GM12878 (cell line): ENCODE measurements around the gene LMOD1. TPM values are rescaled to one million over a fixed set of nuclear protein-coding genes. Genes with fewer than 3 reads are reported as not detected.

Experiments
- CBX5 ChIP-seq: sonication (generic); IDR thresholded peaks from 2 replicates; pipeline ENCODE4 v1.6.1; 2016; ENCODE audit warnings: low read depth, moderate library complexity, mild to moderate bottlenecking, inconsistent platforms
- DPF2 ChIP-seq: fragments of 450-650 bp; IDR thresholded peaks from 2 replicates; pipeline ENCODE4 v1.6.1; 2017; ENCODE audit warnings: mild to moderate bottlenecking
- EED ChIP-seq: sonication (generic); IDR thresholded peaks from 2 replicates; pipeline ENCODE4 v1.6.1; 2016; ENCODE audit warnings: antibody characterized with exemption, low read depth
- ETV6 ChIP-seq, 2 experiments: fragments of 450-650 bp in 1 of 2; IDR thresholded peaks in 1 of 2; conservative IDR thresholded peaks in 1 of 2; 2 replicates each; pipeline ENCODE4 v1.6.1; 2014; ENCODE audit warnings: antibody characterized with exemption in 1 of 2, borderline replicate concordance in 1 of 2, low read depth in 1 of 2, mild to moderate bottlenecking in 1 of 2, moderate library complexity in 1 of 2
- IKZF1 ChIP-seq: fragments of 450-650 bp; conservative IDR thresholded peaks from 2 replicates; pipeline ENCODE4 v1.6.1; 2017; ENCODE audit warnings: antibody characterized with exemption, mild to moderate bottlenecking
- NFXL1 ChIP-seq: fragments of 450-650 bp; IDR thresholded peaks from 2 replicates; pipeline ENCODE4 v1.6.1; 2017; ENCODE audit warnings: antibody characterized with exemption, mild to moderate bottlenecking, borderline replicate concordance
- SMARCA5 ChIP-seq: fragments of 450-650 bp; IDR thresholded peaks from 2 replicates; pipeline ENCODE4 v1.6.1; 2017; ENCODE audit warnings: mild to moderate bottlenecking
- ZNF207 ChIP-seq: fragments of 450-650 bp; IDR thresholded peaks from 2 replicates; pipeline ENCODE4 v1.6.1; 2014; ENCODE audit warnings: antibody characterized with exemption, mild to moderate bottlenecking, borderline replicate concordance
- ZNF217 ChIP-seq: fragments of 450-650 bp; IDR thresholded peaks from 2 replicates; pipeline ENCODE4 v1.6.1; 2017; ENCODE audit warnings: antibody characterized with exemption, mild to moderate bottlenecking
- polyA plus RNA-seq, 11 experiments: library from polyadenylated mRNA; depleted of rRNA in 4 of 11; unstranded in 6 of 11; stranded (reverse) in 5 of 11; fragments of >200 nt; fragmentation: Nextera tagmentation in 4 of 11; fragmentation: Illumina TruSeq in 1 of 11; extraction: Ambion mirVana in 4 of 11; extraction: Trizol in 1 of 11; gene quantifications; 1 replicate in 1 of 11; 2 replicates in 10 of 11; pipeline versions ENCODE4 v1.2.1 to v1.2.3, GENCODE V29; 2011 to 2016; ENCODE audit warnings: inconsistent platforms in 2 of 11, missing spikeins in 2 of 11, low read depth in 1 of 11
- total RNA-seq, 4 experiments: library from RNA; depleted of rRNA in 3 of 4; stranded (reverse); fragments of >200 nt in 3 of 4; fragmentation: Illumina TruSeq in 1 of 4; extraction: Trizol in 1 of 4; gene quantifications; 2 replicates each; pipeline versions ENCODE4 v1.2.1 to v1.2.3, GENCODE V29; 2013 to 2021
- TF ChIP-seq, protein P1 (sequence below): IDR thresholded peaks from 2 replicates; pipeline ENCODE4 v1.6.1; 2012; ENCODE audit warnings: mild to moderate bottlenecking, low read depth, low read length
- TF ChIP-seq, protein P2 (sequence below): fragments of 450-650 bp; IDR thresholded peaks from 2 replicates; pipeline ENCODE4 v1.6.1; 2017; ENCODE audit warnings: mild to moderate bottlenecking, moderate library complexity
- TF ChIP-seq, protein P3 (sequence below): fragments of 450-650 bp; IDR thresholded peaks from 2 replicates; pipeline ENCODE4 v1.6.1; 2017; ENCODE audit warnings: mild to moderate bottlenecking, moderate library complexity
- TF ChIP-seq, protein P4 (sequence below): IDR thresholded peaks from 2 replicates; pipeline ENCODE4 v1.6.1; 2012; ENCODE audit warnings: low read depth, low read length, improper control_type of control experiment
- TF ChIP-seq, protein P5 (sequence below): fragments of 450-650 bp; IDR thresholded peaks from 2 replicates; pipeline ENCODE4 v1.6.1; 2017; ENCODE audit warnings: mild to moderate bottlenecking, low read depth, inconsistent platforms; ENCODE audit not compliant: poor library complexity, severe bottlenecking

The LMOD1 gene
- total and polyA plus RNA-seq, 10 of the 15 experiments (the other 5 are each of a cell fraction or from before 2014, with no cell fraction given), result 0.15 TPM; not detected in 9

DNA sequence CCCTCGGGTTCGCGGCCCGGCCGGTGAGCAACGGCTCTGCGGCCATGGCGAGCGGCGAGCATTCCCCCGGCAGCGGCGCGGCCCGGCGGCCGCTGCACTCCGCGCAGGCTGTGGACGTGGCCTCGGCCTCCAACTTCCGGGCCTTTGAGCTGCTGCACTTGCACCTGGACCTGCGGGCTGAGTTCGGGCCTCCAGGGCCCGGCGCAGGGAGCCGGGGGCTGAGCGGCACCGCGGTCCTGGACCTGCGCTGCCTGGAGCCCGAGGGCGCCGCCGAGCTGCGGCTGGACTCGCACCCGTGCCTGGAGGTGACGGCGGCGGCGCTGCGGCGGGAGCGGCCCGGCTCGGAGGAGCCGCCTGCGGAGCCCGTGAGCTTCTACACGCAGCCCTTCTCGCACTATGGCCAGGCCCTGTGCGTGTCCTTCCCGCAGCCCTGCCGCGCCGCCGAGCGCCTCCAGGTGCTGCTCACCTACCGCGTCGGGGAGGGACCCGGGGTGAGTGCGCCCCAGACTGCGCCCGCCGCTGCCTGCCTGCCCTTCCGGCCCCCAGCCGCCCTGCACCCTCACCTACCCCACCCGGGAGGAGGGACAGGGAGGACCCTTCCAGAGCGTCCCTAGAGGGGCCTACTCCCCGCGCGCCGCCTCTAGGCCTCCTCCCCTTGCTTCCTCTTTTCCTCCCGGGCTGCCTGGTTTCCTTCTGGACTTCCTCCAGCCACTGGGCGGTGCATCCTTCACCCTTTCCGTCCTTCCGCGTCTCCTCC is 36.5 kb upstream of the LMOD1 start, which contains the start of gene RNPEP (continued):
- TF ChIP-seq, protein P1, sequence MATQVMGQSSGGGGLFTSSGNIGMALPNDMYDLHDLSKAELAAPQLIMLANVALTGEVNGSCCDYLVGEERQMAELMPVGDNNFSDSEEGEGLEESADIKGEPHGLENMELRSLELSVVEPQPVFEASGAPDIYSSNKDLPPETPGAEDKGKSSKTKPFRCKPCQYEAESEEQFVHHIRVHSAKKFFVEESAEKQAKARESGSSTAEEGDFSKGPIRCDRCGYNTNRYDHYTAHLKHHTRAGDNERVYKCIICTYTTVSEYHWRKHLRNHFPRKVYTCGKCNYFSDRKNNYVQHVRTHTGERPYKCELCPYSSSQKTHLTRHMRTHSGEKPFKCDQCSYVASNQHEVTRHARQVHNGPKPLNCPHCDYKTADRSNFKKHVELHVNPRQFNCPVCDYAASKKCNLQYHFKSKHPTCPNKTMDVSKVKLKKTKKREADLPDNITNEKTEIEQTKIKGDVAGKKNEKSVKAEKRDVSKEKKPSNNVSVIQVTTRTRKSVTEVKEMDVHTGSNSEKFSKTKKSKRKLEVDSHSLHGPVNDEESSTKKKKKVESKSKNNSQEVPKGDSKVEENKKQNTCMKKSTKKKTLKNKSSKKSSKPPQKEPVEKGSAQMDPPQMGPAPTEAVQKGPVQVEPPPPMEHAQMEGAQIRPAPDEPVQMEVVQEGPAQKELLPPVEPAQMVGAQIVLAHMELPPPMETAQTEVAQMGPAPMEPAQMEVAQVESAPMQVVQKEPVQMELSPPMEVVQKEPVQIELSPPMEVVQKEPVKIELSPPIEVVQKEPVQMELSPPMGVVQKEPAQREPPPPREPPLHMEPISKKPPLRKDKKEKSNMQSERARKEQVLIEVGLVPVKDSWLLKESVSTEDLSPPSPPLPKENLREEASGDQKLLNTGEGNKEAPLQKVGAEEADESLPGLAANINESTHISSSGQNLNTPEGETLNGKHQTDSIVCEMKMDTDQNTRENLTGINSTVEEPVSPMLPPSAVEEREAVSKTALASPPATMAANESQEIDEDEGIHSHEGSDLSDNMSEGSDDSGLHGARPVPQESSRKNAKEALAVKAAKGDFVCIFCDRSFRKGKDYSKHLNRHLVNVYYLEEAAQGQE, result no peak
- TF ChIP-seq, protein P2, sequence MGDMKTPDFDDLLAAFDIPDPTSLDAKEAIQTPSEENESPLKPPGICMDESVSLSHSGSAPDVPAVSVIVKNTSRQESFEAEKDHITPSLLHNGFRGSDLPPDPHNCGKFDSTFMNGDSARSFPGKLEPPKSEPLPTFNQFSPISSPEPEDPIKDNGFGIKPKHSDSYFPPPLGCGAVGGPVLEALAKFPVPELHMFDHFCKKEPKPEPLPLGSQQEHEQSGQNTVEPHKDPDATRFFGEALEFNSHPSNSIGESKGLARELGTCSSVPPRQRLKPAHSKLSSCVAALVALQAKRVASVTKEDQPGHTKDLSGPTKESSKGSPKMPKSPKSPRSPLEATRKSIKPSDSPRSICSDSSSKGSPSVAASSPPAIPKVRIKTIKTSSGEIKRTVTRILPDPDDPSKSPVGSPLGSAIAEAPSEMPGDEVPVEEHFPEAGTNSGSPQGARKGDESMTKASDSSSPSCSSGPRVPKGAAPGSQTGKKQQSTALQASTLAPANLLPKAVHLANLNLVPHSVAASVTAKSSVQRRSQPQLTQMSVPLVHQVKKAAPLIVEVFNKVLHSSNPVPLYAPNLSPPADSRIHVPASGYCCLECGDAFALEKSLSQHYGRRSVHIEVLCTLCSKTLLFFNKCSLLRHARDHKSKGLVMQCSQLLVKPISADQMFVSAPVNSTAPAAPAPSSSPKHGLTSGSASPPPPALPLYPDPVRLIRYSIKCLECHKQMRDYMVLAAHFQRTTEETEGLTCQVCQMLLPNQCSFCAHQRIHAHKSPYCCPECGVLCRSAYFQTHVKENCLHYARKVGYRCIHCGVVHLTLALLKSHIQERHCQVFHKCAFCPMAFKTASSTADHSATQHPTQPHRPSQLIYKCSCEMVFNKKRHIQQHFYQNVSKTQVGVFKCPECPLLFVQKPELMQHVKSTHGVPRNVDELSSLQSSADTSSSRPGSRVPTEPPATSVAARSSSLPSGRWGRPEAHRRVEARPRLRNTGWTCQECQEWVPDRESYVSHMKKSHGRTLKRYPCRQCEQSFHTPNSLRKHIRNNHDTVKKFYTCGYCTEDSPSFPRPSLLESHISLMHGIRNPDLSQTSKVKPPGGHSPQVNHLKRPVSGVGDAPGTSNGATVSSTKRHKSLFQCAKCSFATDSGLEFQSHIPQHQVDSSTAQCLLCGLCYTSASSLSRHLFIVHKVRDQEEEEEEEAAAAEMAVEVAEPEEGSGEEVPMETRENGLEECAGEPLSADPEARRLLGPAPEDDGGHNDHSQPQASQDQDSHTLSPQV, result no peak
- TF ChIP-seq ETV6 (conservative IDR thresholded peaks at IDR 0.05 in 1 of 2, IDR thresholded peaks at IDR 0.05 in 1 of 2; ENCODE audit: borderline replicate concordance in 1 of 2, low read depth in 1 of 2) (no peak; a peak in 1 of 4 replicates), ZNF207 (no peak), IKZF1 (peak; percentile 87), CBX5 (no peak), ZNF217 (no peak), DPF2 (peak; percentile 86), SMARCA5 (0 out of 2 replicates have a peak, but pooled peaks have one; percentile 51), EED (peak; percentile 78), NFXL1 (peak; percentile 95)
- TF ChIP-seq, protein P3, sequence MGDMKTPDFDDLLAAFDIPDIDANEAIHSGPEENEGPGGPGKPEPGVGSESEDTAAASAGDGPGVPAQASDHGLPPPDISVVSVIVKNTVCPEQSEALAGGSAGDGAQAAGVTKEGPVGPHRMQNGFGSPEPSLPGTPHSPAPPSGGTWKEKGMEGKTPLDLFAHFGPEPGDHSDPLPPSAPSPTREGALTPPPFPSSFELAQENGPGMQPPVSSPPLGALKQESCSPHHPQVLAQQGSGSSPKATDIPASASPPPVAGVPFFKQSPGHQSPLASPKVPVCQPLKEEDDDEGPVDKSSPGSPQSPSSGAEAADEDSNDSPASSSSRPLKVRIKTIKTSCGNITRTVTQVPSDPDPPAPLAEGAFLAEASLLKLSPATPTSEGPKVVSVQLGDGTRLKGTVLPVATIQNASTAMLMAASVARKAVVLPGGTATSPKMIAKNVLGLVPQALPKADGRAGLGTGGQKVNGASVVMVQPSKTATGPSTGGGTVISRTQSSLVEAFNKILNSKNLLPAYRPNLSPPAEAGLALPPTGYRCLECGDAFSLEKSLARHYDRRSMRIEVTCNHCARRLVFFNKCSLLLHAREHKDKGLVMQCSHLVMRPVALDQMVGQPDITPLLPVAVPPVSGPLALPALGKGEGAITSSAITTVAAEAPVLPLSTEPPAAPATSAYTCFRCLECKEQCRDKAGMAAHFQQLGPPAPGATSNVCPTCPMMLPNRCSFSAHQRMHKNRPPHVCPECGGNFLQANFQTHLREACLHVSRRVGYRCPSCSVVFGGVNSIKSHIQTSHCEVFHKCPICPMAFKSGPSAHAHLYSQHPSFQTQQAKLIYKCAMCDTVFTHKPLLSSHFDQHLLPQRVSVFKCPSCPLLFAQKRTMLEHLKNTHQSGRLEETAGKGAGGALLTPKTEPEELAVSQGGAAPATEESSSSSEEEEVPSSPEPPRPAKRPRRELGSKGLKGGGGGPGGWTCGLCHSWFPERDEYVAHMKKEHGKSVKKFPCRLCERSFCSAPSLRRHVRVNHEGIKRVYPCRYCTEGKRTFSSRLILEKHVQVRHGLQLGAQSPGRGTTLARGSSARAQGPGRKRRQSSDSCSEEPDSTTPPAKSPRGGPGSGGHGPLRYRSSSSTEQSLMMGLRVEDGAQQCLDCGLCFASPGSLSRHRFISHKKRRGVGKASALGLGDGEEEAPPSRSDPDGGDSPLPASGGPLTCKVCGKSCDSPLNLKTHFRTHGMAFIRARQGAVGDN, result peak; percentile 49; the same call in 1 of the 2 replicates
- TF ChIP-seq, protein P4, sequence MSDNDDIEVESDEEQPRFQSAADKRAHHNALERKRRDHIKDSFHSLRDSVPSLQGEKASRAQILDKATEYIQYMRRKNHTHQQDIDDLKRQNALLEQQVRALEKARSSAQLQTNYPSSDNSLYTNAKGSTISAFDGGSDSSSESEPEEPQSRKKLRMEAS, result no peak
- TF ChIP-seq, protein P5, sequence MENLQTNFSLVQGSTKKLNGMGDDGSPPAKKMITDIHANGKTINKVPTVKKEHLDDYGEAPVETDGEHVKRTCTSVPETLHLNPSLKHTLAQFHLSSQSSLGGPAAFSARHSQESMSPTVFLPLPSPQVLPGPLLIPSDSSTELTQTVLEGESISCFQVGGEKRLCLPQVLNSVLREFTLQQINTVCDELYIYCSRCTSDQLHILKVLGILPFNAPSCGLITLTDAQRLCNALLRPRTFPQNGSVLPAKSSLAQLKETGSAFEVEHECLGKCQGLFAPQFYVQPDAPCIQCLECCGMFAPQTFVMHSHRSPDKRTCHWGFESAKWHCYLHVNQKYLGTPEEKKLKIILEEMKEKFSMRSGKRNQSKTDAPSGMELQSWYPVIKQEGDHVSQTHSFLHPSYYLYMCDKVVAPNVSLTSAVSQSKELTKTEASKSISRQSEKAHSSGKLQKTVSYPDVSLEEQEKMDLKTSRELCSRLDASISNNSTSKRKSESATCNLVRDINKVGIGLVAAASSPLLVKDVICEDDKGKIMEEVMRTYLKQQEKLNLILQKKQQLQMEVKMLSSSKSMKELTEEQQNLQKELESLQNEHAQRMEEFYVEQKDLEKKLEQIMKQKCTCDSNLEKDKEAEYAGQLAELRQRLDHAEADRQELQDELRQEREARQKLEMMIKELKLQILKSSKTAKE, result no peak
